NCI-H1105 (cell line): ENCODE results near the gene NCK2.

ENCODE experiments used
- DNase-seq: peaks from one replicate; lab custom pipeline; 2025; lab: John Stamatoyannopoulos, UW

The NCK2 gene

GRCh38 chr2:105872830-105873229 is 128.1 kb downstream of the NCK2 start:
- no peak for DNase-seq

GRCh38 chr2:105873281-105873680 is 128.6 kb downstream of the NCK2 start:
- no peak for DNase-seq

GRCh38 chr2:105873721-105874120 is 129.0 kb downstream of the NCK2 start:
- DNase-seq: no peak

GRCh38 chr2:105874466-105874865 is 129.8 kb downstream of the NCK2 start:
- DNase-seq: no peak

- no peak for DNase-seq
These were observed 130.5 kb downstream of the NCK2 start for GRCh38 chr2:105875241-105875640.

- no peak for DNase-seq
These were observed 131.5 kb downstream of the NCK2 start for GRCh38 chr2:105876191-105876590.

GRCh38 chr2:105877945-105878344 is 133.2 kb downstream of the NCK2 start:
- DNase-seq: no peak

GRCh38 chr2:105879106-105879802 is 134.5 kb downstream of the NCK2 start:
- DNase-seq: no peak

GRCh38 chr2:105879803-105880300 is 135.1 kb downstream of the NCK2 start:
- DNase-seq: no peak

- no peak for DNase-seq
These were observed 135.9 kb downstream of the NCK2 start for GRCh38 chr2:105880637-105881036.

GRCh38 chr2:105881286-105882136 is 136.8 kb downstream of the NCK2 start:
- DNase-seq: no peak

- DNase-seq: no peak
These were observed 137.6 kb downstream of the NCK2 start for GRCh38 chr2:105882341-105882740.

- no peak for DNase-seq
These were observed 138.3 kb downstream of the NCK2 start for GRCh38 chr2:105882920-105883435.

- no peak for DNase-seq
These were observed 139.4 kb downstream of the NCK2 start for GRCh38 chr2:105883911-105884694.

GRCh38 chr2:105885456-105885855 is 140.7 kb downstream of the NCK2 start:
- no peak for DNase-seq

- no peak for DNase-seq
These were observed 141.3 kb downstream of the NCK2 start for GRCh38 chr2:105886029-105886454.

GRCh38 chr2:105886687-105887086 is 142.0 kb downstream of the NCK2 start:
- no peak for DNase-seq

GRCh38 chr2:105887256-105887655 is 142.5 kb downstream of the NCK2 start:
- DNase-seq: no peak

GRCh38 chr2:105888625-105889024 is 143.9 kb downstream of the NCK2 start:
- no peak for DNase-seq

GRCh38 chr2:105889046-105889445 is 144.3 kb downstream of the NCK2 start:
- no peak for DNase-seq

GRCh38 chr2:105890111-105890510 is 145.4 kb downstream of the NCK2 start:
- DNase-seq: no peak

GRCh38 chr2:105890856-105891255 is 146.1 kb downstream of the NCK2 start:
- no peak for DNase-seq
